HG03135 (cell line): ENCODE results near the gene ST7.

Source experiments
- ATAC-seq: cut with Tn5 transposase; IDR thresholded peaks from one replicate; pipeline ENCODE4 v1.9.1; 2021; ENCODE audit warnings: mild to moderate bottlenecking, moderate library complexity; ENCODE audit not compliant: unreplicated experiment

Gene ST7

DNA sequence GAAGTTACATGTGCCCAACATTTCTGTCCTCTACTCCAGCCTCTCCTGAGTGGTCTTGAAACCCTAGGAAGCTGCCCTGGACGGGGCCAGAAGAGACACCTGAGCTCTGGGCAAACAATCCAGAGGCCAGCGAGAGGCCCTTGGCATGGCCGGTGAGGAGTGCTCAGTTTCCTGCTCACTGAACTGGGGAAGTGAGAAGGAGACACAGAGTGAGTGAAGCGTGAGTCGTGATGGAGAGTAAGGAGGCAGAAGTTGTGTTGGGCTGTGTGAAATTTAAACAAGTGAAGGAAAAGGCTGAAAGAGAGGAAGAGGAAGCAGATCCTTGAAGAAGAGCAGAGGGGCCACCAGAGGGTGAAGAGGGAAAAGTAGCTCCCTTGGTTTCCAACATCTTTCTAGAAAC lies 296.4 kb downstream of the ST7 start:
- no peak for ATAC-seq

DNA sequence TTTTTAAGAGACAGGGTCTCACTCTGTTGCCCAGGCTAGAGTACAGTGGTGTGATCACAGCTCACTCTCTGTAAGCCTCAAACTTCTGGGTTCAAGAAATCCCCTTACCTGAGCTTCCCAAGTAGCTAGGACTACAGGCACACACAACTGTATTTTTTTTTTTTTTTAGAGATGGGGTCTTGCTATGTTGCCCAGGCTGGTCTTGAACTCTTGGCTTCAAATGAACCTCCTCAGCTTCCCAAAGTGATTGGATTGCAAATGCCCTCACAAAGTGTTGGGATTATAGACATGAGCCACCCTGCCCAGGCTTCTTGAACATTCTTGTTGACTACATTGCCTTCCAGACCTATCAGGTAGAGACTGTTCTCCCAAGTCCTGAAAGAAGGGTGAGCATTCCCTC lies 296.9 kb downstream of the ST7 start:
- ATAC-seq, result no peak

DNA sequence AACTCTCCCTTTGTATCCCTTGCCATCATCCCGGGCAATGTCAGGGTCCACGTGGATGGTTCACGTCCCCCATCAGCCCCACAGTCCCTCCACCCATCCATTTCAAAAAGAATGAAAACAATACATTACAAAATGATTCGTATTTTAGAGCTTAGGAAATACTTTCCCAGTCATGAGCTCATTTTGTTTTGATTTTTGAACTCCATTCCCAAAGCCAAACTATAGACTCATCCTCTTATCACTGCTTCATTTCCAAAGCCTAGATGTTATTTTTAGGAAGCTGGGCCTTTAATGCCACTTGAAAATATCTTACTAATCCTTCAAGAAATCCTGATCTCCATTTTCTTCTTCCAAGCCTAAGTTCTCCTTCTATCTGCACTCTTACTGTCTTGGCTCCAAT lies 297.5 kb downstream of the ST7 start:
- ATAC-seq, result no peak

DNA sequence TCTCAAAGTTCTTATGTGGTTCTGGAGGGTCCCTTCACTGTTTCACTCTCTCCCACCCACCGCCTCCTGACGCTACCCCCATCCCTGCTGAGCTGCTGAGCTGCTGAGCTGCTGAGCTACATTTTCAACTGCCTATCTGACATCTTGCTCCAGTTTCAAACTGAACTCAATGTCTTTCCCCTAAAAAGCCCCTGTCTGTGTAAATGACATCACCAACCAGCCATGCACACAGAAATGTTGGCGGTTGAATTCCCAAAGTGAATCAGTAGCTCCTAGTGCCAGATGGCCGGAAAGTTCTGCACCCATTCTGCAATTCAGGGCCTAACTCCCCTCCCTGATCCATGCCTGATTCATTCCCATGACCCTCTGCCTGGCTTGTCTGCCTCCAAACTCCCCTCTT lies 298.4 kb downstream of the ST7 start:
- ATAC-seq, result peak; percentile 44

DNA sequence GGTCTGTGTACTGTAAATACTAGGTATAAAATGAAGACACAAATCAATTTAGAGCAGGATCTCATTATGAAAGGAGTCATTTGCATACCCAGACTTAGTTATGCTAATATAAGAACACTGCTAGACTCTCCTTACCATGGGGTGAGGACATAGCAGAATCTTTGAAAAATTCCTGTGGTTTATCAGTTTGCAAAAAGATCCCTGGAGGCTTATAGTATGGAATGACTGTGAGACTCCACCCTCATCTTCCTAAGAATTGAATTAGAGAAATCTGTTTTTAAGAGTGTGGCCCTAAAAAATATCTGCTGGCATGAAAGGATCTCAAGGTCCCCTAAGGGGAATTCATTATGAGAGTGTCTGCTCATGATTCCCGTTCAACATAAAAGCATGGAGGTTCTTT lies 306.3 kb downstream of the ST7 start:
- ATAC-seq, result no peak

DNA sequence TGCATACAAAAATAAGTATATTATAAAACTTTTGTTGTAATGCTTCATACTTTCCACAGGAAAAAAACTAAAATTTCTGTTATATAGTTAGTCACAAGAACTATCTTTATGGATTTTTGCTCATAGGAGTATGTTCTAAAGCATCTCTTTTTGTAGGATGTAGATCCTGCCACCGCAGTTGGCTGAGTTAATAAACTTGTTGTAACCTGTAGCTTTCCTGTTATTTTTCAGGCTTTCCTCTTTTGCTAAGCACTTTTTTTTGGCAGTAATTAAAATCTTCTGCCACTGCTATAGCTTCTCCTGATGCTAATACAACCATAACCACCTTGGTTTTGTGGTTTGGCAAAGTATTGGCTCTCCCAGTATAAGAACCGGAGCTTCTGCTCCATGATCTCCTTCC lies 309.2 kb downstream of the ST7 start:
- no peak for ATAC-seq

DNA sequence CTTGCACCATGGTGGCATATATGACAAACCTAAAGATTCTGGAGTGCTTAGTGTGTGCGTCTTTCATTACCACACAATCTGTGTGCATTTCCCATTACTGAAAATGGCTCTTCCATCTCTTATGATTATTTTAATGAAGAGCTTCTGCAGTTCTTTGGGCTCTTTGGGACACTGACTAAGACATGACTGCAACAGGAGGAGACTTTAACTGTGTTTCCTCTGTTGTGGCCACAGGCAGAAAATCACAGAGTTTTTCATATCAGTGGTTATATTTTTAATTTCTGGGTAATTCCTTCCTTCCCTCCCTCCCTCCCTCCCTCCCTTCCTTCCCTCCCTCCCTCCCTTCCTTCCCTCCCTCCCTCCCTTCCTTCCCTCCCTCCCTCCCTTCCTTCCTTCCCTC lies 311.4 kb downstream of the ST7 start:
- ATAC-seq, result no peak

DNA sequence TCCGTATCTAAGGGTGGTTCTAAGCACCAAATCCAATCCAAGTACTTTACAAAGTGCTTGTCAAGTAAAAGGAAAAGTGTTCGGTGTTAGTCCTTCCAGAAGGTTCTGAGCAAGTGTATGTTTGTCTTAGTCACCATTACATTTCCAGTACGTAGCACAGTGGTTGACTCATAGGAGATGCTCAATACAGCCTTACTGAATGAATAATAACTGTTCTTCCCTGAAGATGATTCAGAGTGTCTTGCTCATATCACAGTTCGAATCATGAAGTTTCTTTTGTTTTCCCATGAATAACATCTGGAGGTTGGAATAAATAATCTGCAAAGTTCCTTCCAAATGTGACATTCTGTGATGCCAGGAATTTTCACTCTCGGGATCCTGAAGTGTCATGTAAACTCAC lies 316.1 kb downstream of the ST7 start:
- ATAC-seq, result no peak

DNA sequence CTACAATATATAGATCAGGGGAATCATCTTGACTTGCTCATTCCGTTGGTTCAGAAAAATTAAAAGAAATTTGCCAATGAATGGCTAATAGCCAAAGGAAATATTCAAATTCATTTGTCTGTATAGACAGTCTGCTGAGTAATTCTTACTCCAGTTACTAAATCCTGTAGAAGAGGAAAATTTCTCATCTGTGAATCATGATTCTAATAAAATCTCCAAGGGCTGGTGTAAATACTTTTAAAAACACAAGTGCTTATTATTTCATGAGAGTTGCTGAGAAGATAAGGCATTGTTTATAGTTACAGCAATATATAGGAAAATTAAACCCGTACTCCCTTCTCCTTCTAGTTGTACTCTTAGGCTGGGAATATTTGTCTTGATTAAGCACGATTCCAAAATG lies 316.6 kb downstream of the ST7 start:
- no peak for ATAC-seq

DNA sequence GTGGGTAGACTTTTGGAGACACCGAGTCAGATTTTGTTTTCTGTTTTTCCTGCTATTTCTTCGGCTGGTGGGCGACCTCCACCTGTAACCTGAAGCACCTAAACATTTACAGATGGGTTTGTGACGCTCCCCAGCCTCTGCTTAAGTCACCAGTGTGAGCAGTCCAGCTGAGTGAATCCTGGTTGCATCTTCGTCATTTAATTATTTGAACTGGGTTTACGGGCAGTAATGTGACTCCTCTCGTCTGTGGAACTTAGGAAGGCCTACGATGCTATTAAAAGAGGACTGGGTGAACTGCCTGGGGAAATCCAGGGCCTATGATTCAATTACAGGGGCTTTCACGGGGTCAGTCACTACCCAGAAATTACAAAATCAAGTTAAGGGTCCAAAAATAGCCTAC lies 317.1 kb downstream of the ST7 start:
- no peak for ATAC-seq

DNA sequence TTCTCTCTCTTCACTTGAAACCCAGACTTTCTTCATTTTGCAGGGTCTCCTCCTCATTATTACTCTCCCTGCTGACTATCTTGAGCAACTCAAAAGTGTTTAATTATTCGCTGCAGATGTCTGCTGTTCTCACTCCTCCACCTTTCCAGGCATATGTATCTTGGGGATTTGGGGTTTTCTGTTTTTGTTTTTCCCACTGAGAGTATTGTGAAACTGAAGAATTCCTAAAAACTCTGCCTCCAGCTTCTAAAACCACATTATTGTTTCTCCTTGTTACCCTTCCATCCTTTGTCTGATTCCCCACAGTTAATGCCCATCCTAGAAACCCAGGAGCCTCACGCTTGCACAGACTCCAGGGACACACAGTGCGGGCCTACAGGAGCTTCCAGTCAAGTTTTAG lies 318.3 kb downstream of the ST7 start:
- no peak for ATAC-seq

DNA sequence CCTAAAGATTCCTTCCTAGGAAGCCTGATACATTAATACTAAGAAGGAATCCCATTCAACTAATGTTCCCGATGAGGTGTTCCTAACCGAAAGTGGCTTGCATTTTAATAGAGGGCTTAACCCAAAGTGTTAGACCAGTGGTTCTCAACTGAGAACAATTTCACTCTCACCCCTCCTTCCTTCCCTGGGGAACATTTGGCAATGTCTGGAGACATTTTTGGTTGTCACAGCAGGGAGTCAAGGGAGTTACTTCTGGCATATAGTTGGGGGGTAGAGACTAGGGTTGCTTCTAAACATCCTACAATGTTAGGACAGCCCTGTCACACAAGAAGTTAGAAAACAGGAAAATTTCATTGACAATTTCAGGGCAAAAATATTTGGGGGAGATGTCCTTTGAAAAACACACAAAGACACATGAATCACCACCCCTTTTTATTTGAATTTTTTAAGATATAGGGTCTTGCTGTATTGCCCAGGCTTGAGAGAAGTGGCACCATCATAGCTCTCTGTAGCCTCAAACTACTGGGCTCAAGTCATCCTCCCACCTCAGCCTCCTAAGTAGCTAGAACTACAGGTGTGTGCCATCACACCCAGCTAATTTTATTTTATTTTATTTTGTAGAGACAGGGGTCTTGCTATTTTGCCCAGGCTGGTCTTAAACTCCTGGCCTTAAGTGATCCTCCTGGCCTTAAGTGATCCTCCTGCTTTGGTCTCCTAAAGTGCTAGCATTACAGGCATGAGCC lies 318.9 kb downstream of the ST7 start:
- no peak for ATAC-seq

DNA sequence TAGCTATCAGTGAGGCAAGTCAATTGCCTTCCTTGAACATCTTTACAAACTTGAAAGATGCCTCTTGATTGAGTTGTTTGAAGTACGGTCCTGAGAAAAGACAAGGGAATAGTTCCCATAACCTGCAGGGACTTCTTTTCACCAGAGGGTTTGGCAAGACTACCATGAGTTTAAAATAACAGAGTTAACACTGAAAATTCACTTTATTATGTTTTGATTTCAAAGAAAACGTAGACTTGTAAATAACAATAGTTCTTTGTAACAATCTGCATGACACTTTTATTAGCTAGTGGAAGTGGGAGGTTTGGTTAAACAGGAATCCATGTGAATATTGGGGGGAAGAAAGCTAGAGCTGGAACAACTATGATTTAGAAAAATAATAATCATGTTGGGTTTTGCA lies 320.0 kb downstream of the ST7 start:
- no peak for ATAC-seq

DNA sequence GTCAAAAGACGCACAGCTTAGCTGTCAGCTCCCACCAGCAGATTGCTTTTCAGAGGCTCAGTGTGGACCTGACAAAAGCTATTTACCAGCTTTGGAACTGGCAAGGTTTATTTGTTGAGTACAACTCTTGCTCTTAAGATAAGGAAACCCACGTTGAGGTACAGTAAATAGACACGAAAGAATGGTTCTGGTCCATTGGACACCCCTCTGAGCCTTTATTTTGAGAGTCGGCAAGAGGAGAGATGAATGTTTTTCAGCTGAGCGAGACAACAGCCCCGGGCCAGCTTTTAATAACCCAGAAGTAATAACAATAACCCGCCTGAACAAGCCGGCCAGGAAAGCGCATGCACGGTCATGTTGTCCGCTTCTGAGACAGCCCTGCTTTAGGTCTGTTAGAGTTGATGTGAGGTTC lies 320.5 kb downstream of the ST7 start:
- ATAC-seq, result no peak

DNA sequence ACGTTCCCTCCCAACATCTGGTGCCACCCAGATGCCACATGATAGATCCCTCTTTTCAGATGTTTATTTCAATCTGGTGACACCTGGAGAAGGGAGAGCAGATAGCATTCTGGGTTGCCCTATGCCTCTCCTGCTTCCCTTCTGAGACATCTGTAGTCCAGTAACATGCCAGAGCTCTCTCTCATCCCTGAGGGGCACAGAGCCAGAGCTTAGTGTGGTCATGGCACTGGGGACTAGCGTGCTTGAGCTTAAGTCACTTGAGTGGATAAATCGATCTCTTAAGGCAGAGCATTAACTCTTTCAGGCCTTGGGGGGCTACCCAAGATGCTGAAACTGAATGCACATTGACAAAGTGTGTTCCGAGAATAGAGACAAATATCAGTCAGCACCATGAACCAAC lies 321.6 kb downstream of the ST7 start:
- ATAC-seq, result no peak

DNA sequence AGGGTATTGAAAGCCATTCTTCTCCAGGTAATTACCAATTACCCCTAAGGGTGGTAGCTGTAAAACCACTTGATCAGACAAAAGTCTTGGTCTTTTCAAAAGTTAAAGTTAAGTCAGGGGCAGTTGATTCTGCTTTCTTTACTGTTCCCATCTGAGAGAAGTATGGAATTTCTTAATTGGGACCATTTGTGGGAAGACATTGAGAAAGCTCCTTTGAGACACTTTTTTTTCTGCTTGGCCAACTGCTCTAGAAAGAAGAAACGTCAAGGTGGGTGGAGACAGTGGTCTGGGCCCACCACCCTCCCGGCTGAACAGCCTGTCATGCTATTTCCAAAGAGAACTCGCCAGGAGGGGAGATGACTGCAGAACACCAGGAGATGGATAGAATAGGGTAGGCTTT lies 324.3 kb downstream of the ST7 start:
- no peak for ATAC-seq

DNA sequence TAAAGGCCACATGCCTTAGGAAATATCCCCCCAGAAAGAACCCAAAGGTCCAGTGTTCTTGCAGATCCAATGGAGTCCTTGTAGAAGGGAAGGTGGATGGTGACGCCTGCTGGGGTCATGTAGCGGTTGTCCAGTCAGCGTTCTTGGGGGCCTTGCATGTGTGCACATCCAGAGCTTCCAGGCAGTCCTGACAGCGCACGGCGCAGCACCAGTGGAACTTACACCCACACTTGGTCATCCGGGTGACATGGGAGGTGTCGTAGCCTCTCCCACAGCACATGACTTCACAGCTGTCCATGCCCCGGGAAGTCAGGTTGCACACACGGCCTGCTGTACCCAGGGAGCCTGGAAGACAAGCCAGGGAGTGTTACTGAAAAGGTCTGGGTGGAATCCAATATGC lies 324.7 kb downstream of the ST7 start:
- no peak for ATAC-seq

DNA sequence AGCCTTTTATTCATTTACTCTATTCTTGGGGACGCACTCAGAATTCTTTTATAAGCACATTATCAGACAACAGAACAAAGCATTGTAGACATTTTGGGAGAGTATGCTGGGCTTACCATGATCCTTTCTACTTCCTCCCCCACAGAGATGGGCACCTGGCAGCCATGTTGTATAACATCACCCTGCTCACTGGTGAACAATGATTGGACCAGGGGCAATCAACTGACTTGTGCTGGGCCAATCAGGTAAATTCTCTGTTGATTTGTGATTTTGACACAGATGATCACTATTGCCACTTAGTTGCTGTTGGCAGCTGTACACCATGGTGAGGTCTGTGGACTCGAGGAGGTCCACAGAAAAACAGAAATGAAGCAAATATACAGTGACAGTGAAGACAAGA lies 325.9 kb downstream of the ST7 start:
- ATAC-seq, result no peak
